ENCODE measurements around the gene CHTF18. TPM values are rescaled to one million over a fixed set of nuclear protein-coding genes. Genes with fewer than 3 reads are reported as not detected.

CHTF18 gene
- total and polyA plus RNA-seq, 2 experiments from 2014 or later = 61.3 to 129 TPM

DNA sequence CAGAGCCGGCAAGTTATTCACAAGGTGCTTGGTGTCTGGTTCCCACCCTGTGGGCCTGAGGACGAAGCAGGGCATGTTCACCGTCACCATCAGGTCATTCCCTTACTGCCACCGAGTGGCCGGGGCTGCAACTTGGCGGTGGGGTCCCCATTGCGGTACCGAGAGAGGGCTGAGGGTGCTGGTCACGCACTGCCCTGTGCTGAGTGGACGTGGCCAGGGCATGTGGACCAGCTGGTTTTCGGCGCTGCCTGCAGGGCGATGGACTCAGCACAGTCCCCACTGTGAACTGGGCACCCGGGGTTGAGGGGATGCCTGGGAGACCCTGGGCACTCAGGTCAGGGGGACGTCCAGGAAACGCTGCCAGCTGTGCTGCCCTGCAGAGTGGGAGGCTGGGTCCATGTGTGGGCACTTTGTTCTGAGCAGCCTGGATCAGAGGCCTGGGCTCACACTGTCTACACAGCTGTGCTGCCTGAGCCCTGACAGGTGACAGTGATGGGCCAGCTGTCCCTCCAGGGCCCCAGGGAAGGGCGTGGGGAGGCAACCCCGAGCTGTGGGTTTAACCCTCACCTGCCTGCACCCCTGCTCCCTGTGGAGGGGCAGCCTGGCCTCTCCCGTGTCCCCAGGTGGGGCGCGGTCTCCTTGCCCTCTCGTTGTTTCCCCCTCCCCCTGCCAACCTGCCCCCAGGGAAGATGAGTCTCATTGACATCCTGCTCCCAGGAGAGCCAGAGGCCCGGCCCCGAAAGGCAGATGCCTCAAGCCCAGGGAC, 51.4 kb downstream of the CHTF18 start:
- no peaks in the 10 kb centered on the region for H3K79me2 ChIP-seq (replicated peaks; ENCODE audit: insufficient read depth)
- 0 out of 2 replicates have a peak, but pooled peaks cover 3% of the 10 kb centered on the region for H3K36me3 ChIP-seq (ENCODE audit: insufficient read depth)
- H3K4me2 ChIP-seq = no peak overlapping the region
- Mint-ChIP-seq H3K36me3 (ENCODE audit: low read depth) (peaks cover 4% of the 10 kb centered on the region; the same call in 1 of the 3 replicates), H3K27ac (no peak overlapping the region), H3K4me3 (no peak overlapping the region), H3K9me3 (peaks cover 22% of the 10 kb centered on the region), H3K4me1 (peaks cover 4% of the 10 kb centered on the region), H3K27me3 (ENCODE audit: insufficient read depth, low read depth, poor library complexity) (peaks cover 4% of the 10 kb centered on the region)
- DNase-seq (ENCODE audit: low spot score) (no peak), ATAC-seq (peak; percentile 18; the same call in 1 of the 3 replicates)
- no peak overlapping the region for H3K4me3 ChIP-seq
- TF ChIP-seq, protein P1, sequence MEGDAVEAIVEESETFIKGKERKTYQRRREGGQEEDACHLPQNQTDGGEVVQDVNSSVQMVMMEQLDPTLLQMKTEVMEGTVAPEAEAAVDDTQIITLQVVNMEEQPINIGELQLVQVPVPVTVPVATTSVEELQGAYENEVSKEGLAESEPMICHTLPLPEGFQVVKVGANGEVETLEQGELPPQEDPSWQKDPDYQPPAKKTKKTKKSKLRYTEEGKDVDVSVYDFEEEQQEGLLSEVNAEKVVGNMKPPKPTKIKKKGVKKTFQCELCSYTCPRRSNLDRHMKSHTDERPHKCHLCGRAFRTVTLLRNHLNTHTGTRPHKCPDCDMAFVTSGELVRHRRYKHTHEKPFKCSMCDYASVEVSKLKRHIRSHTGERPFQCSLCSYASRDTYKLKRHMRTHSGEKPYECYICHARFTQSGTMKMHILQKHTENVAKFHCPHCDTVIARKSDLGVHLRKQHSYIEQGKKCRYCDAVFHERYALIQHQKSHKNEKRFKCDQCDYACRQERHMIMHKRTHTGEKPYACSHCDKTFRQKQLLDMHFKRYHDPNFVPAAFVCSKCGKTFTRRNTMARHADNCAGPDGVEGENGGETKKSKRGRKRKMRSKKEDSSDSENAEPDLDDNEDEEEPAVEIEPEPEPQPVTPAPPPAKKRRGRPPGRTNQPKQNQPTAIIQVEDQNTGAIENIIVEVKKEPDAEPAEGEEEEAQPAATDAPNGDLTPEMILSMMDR (conservative IDR thresholded peaks at IDR 0.05; ENCODE audit: low read depth in 2 of 2) = peak in 1 of 2 experiments; percentile 43; a peak in 2 of 4 replicates
- TF ChIP-seq ZNF331 (CRISPR knock-in tag; IDR thresholded peaks at IDR 0.05; ENCODE audit: low read depth) = no peak
- no peaks in the 10 kb centered on the region for H3F3A ChIP-seq (replicated peaks; ENCODE audit: low read depth)
- no peaks in the 10 kb centered on the region for H4K20me1 ChIP-seq (replicated peaks; ENCODE audit: insufficient read depth)
- no peaks in the 10 kb centered on the region for H3K27me3 ChIP-seq (ENCODE audit: insufficient read depth)
- H3K4me1 ChIP-seq (ENCODE audit: insufficient read depth) = no peaks in the 10 kb centered on the region
- no peak overlapping the region for H3K27ac ChIP-seq (ENCODE audit: low read depth)
- H3K9me2 ChIP-seq (ENCODE audit: insufficient read depth) = no peaks in the 10 kb centered on the region
- H2AFZ ChIP-seq = no peak overlapping the region

DNA sequence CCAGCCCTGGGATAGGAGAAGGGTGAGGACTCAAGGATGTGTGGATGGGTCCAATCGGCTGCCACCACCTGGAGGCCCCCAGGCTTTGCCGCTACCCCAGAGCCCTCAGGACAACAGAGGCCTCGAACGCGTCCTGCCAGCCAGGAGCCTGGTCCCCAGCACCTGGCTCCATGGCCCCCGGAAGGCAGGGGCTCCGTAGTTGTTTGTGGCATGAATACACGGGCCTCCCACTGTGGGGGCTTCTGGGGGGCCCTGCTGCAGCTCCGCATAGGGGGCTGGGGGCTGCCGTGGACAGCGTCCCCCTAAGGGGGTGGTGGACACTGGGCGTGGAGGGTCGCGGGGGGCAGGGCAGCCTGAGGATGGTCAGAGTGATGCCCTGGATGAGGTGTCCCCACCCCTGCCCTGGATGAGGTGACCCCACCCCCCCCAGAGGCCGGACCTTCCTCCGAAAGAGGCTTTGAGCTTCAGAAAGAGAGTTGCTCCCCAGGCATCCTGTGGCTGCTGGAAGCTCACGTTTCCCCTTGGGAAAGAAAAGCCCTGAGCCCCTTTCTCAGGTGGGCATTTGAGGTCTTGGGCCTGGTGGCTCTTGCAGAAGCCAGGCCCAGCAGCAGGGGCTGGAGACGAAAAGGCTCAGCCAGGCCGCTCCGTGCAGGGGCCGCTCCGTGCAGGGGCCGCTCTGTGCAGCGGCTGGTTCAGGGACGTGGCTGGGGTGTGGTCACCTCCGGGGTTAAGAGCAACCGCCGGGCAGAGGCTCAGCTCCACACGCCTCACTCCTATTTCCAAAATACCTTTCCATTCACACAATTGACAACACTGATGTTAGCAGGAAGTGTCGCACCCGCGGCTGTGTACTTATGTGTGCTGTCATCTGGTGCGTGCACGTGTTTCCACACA, 52.4 kb downstream of the CHTF18 start:
- H4K20me1 ChIP-seq (replicated peaks; ENCODE audit: insufficient read depth) = no peaks in the 10 kb centered on the region
- 0 out of 2 replicates have a peak, but pooled peaks cover 3% of the 10 kb centered on the region for H3K36me3 ChIP-seq (ENCODE audit: insufficient read depth)
- no peaks in the 10 kb centered on the region for H3K4me1 ChIP-seq (ENCODE audit: insufficient read depth)
- Mint-ChIP-seq H3K4me3 (no peak overlapping the region), H3K36me3 (ENCODE audit: low read depth) (peaks cover 4% of the 10 kb centered on the region; the same call in 1 of the 3 replicates), H3K9me3 (peaks cover 18% of the 10 kb centered on the region), H3K27ac (no peak overlapping the region), H3K4me1 (peaks cover 4% of the 10 kb centered on the region), H3K27me3 (ENCODE audit: insufficient read depth, low read depth, poor library complexity) (peaks cover 4% of the 10 kb centered on the region)
- no peak overlapping the region for H2AFZ ChIP-seq
- H3K27ac ChIP-seq (ENCODE audit: low read depth) = no peak overlapping the region
- H3K27me3 ChIP-seq (ENCODE audit: insufficient read depth) = no peaks in the 10 kb centered on the region
- ATAC-seq (no peak), DNase-seq (ENCODE audit: low spot score) (no peak)
- no peaks in the 10 kb centered on the region for H3K79me2 ChIP-seq (replicated peaks; ENCODE audit: insufficient read depth)
- H3K4me2 ChIP-seq = no peak overlapping the region
- no peaks in the 10 kb centered on the region for H3K9me2 ChIP-seq (ENCODE audit: insufficient read depth)
- peaks cover 2% of the 10 kb centered on the region; the same call in 1 of the 2 replicates for H3F3A ChIP-seq (replicated peaks; ENCODE audit: low read depth)
- H3K4me3 ChIP-seq = no peak overlapping the region
- no peak for TF ChIP-seq STAT1 (IDR thresholded peaks at IDR 0.05; ENCODE audit: unreplicated experiment)
- TF ChIP-seq, protein P2, sequence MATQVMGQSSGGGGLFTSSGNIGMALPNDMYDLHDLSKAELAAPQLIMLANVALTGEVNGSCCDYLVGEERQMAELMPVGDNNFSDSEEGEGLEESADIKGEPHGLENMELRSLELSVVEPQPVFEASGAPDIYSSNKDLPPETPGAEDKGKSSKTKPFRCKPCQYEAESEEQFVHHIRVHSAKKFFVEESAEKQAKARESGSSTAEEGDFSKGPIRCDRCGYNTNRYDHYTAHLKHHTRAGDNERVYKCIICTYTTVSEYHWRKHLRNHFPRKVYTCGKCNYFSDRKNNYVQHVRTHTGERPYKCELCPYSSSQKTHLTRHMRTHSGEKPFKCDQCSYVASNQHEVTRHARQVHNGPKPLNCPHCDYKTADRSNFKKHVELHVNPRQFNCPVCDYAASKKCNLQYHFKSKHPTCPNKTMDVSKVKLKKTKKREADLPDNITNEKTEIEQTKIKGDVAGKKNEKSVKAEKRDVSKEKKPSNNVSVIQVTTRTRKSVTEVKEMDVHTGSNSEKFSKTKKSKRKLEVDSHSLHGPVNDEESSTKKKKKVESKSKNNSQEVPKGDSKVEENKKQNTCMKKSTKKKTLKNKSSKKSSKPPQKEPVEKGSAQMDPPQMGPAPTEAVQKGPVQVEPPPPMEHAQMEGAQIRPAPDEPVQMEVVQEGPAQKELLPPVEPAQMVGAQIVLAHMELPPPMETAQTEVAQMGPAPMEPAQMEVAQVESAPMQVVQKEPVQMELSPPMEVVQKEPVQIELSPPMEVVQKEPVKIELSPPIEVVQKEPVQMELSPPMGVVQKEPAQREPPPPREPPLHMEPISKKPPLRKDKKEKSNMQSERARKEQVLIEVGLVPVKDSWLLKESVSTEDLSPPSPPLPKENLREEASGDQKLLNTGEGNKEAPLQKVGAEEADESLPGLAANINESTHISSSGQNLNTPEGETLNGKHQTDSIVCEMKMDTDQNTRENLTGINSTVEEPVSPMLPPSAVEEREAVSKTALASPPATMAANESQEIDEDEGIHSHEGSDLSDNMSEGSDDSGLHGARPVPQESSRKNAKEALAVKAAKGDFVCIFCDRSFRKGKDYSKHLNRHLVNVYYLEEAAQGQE (IDR thresholded peaks at IDR 0.05; ENCODE audit: unreplicated experiment) = no peak
- TF ChIP-seq, protein P1 (conservative IDR thresholded peaks at IDR 0.05; ENCODE audit: low read depth in 2 of 2) = no peak
